T-helper 1 cell (primary cell): ENCODE results near the gene LGALS16.
"Not testable (repeated sequence)": the region's sequence is repeated elsewhere in the genome, so short reads cannot be mapped to it uniquely, and the experiment has no call there.

Source experiments
- DNase-seq, 5 donors: peaks; one replicate each; pipeline ENCODE4 v3.0.0-alpha.2; 2012 to 2020

The LGALS16 gene

DNA sequence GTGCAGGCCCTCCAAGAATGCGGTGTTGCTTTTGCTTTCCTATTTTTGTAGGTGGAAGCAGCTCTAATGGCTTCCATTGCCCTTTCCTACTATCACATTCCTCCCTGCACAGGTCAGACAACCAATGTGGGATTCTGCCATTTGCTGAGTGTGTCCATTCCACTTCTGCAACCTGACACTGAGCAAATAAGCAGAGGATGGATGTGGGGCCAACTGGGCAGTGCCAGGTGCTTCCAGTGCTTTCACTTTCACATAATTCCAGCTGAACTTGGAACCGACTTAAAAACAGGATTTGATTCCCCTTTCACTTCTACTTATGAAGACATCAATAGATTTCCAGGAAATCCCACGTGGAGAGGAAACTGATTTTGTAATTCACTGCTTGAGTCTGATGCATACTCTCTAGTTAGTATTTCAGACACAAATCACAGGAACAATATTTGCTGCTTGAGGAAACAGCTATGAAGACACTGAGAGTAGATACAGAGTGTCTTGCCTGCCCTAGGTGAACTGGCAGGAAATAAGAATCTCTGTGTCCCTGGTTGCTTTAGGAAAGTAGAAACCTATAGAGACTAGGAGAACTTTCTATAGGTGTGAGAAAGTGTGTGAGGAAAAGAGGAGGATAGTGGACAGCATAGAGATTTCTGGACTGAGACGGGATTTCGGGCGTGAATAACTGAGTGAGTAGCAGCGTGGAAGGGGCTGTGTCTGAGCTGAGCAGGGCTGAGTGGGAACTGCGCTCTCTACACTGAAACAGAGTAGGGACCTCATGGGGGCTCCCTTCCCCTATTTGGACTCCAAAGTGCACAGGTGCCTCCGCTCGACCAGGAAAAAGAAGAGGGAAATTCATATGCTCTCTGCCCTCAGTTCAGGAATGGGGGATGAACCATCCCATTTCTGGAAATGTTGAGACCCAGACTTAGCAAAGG is 22.5 kb downstream of the LGALS16 start:
- DNase-seq = peak in 1 of 5 donors; percentile 43

DNA sequence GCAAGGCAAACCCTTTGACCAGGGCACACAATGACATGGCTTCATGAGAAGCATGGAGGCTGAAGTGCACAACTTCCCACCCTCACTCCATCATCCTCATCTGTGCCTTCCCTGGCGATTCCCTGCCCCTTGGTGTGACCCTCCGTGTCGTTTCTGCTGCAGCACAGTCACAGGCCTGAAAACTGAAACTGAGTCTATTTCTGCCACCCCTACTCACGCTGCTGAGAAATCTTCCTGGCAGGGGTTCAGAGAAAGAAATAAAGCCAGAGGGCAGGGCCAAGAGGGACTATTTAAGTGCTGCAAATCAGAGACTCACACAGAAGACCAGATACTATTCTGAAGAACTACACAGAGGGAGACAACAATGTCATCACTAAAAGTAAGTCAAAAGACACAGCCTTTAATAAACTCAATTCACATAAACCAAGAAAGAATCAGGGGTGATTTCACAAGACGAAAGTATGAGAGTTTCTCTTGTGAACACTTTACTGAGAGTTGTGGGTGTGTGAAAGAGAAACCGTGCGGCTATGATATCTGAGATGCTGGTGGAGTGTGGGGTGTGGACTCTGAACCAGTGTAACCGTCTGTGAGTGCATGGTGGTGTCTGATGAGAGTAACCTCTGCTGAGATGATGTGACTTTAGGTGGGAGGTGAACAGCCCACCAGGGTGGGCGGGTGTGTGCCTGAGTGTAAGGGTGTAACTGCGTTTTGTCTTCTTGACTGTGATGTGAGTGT is 23.5 kb downstream of the LGALS16 start:
- DNase-seq = peak in 1 of 5 donors; percentile 76

DNA sequence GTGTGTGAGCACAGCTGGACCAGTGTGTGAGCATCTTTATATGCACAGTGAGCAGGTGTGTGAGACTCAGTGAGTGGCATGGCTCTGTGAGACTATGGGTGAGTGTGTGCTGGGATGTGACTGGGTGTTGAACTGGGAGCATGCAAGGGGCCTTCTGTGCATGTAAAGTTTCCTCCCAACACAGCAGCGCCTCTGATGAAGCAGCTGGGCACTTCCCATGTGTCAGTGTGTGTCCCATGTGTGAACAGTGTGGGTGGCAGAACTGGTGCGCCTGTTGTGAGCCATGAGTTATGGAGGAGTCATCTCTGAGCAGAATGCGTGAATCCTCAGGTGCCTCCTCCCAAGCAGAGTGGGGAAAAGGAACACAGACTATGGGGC is 24.1 kb downstream of the LGALS16 start:
- DNase-seq = no peak

DNA sequence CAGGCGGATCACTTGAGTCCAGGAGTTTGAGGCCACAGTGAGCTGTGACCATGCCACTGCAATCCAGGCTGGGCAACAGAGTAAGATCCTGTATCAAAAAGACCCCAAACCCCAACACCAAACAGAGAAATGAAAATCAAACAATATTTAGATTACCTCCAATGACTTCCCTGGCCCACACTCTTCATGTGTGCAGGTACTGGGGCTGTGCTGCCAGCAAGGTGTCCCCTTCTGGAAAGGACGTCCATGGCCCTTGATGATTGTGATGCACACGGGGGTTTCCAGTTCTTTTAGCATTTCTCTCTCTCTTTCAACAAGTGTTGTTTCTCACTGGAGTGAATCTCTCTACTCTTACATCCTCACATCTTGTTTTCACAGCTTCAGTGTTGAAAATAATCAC is 24.9 kb downstream of the LGALS16 start:
- no peak for DNase-seq

DNA sequence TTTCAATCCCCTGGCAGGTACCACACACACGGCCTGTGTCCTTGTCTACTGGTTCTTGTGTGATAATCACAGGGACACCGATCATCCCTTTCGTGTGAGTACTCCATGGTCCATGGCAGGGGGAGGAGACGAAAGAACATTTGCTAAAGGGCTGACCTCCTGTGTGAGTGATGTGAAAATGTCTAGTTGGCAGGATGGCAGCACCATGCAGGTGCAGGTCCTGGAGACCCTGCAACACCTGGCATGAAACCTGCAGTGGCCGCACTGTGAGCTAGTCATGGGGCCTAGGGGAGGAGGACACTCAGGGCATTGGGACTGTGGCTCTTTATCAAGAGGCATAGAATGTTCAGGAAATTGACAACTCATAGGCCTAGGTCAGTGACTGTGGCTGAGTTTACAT is 25.7 kb downstream of the LGALS16 start:
- no peak for DNase-seq

DNA sequence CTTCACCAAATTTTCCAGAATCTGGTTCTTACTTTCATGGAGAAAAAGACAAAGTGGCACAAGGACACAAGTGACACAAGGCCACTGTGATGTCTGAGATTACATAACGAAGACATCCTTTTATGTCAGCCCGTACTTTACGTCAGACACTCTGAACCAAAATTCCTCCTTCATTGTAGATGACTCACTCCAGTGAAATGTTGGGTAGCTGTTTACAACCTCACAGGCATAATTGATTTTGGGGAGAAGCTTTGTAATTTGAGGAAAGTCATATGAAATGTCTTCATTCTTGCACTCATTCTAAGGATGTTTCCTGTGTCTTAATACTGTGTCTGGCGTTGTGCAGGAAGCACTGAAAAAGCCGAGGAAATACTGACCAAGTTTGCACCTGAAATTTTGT is 28.6 kb downstream of the LGALS16 start:
- no peak for DNase-seq

DNA sequence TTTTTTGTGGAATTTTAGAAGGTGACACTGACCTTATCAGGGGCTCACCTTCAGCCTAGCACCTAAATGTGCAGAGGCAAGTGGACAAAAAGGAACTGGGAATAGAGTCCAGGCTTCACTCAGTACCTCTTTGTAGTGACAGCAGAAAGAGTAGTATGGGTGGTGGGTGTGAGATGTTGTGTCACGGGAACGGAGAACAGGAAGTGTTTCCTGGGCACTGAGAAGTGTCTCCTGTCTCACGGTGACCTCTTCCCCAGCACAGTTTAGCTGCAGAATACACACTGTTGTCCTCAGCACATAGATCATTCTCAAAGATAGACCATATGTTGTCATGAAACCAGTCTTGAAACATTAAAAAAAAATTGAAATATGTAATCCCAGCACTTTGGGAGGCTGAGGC is 31.0 kb downstream of the LGALS16 start:
- DNase-seq = no peak

DNA sequence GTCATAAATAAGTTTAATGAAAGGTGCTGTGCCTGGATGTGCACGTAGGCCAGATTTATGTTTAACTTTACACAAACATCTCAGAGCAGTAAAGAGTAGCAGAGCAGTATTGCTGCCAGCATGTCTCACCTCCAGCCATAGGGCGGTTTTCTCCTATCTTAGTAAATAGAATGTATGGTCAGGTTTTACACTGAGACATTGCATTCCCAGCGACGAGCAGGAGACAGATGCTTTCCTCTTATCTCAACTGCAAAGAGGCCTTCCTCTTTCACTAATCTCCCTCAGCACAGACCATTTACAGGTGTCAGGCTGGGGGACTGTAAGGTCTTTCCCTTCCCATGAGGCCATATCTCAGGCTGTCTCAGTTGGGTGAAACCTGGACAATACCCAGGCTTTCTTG is 32.9 kb downstream of the LGALS16 start:
- DNase-seq = not testable (repeated sequence)

DNA sequence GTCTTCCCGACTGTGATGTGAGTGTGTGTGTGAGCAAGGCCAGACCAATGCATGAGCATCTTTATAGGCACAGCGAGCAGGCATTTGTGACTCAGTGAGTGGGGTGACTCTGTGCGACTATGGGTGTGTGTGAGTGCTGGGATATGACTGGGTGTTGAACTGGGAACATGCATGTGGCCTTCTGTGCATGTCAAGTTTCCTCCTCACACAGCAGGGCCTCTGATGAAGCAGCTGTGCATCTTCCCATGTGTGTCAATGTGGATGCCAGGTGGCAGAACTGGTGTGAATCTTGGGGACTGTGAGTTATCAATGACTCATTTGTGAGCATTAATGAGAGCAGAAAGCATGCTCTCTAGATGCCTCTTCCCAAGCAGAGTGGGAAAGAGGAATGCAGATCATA is 36.5 kb downstream of the LGALS16 start:
- no peak for DNase-seq

DNA sequence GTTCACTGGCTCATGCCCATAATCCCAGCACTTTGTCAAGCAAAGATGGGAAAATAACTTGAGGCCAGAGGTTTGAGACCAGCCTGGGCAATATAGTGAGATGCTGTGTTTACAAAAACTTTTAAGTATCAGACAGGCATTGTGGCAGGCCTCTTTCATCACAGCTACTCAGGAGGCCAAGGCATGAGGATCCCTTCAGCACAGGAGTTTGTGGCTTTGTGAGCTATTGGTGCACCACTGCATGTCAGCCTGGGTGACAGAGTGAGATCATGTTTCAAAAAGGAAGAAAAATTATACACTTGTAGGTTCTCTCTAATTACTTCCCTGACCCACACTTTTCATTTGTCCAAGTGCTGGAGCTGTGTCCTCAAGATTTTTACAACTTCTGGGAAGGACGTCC is 37.1 kb downstream of the LGALS16 start:
- DNase-seq = no peak

DNA sequence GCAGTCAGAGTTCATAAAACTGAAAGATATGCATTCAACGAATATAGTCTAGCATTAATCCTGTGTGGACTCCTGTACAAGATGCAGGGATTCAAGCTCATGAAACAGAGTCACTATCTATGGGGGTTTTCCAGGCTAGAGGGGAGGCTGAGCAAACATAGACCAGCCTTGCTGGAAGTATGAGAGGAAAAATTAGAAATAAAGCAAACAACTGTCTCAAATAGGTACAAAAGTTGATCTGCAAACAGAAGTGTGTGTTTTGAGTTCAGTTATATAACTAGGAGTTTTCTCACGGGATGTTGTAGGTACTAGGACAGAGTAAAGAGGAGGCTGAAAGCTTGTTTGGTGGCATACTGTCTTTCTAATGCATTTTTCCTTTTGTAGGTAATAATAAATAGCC is 40.0 kb downstream of the LGALS16 start:
- no peak for DNase-seq

DNA sequence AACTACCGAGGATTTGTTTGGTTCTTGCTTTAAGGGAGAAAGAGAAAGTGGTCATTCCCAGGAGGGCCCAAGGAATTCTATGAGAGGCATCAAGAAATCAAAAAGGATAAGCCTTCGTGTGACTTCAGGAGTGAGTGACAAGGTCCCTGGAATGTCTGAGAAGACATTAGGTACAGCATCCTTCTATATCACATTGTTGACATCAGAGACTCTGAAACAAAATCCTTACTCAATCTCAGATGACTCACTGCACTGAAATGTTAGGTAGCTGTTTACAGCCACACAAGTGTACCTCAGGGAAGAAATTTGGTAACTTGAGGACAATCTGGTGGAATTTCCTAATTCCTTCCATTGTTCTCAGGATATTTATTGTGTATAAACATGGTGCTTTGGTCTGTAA is 40.7 kb downstream of the LGALS16 start:
- DNase-seq = no peak

DNA sequence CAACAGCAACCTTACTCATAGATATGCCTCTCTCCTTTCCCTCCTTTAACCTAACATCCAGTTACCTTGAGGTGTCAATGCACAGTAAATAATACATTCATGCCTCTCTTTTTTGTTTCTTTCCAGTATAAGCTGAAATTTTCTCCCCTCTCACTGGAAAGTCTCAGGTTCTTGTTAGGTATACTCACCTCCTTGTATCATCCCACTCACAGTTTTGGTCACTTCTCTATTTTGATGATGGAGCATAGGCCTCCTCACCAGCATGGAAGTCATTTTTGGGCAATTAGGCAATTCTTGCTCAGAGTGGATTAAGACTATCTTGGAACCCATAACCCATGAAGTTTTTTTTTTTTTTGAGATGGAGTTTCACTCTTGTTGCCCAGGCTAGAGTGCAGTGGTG is 42.8 kb downstream of the LGALS16 start:
- DNase-seq = no peak

DNA sequence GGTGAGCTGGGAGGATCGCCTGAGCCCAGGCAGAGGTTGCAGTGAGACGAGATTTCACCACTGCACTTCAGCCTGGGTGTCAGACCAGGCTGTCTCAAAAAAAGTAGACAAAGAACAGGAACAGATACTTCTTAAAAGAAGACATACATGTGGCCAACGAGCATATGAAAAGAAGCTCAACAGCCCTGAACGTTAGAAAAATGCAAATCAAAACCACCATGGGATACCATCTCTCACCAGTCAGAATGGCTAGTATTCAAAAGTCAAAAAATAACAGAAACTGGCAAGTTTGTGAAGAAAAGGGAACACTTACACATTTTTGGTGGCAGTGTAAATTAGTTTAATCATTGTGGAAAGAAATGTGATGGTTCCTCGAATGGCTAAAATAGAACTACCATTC is 45.6 kb downstream of the LGALS16 start:
- DNase-seq = no peak

DNA sequence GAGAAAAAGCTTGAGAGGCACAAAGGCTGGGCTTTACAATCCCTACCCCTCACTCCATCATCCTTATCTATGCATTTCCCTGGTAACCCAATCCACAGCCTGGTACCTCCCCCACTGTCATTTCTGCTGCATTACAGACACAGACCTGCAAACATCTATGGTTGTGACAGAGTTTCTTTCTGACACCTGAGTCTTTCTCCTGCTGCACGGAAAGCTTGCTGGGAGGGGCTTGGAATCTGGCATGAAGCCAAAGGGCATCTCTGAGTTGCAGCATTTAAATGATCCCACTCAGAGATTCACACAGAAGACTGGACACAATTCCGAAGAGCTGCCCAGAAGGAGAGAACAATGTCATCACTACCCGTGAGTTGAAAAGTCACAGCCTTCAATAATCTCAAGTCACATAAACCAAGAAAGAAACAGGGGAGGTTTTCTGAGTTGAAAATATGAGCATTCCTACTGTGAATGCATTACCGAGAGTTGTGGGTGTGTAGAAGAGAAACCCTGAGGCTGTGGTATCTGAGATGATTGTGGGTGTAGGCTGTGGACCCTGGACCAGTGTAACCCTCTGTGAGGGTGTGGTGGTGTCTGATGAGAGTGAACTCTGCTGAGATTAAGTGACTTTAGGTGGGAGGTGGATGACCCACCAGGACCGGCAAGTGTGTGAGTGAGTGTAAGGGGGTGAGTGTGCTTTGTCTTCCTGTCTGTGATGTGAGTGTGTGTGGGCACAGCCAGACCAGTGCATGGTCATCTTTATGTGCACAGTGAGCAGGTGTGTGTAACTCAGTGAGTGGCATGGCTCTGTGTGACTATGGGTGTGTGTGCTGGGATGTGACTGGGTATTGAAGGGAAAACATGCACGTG is 48.7 kb downstream of the LGALS16 start, which contains the start of gene LGALS14:
TSS of gene LGALS14 (plus strand) at position 301 of the 864 bp plus-strand sequence. CDS start at position 349, 48 bp downstream.
- DNase-seq = peak in 1 of 5 donors; percentile 12

DNA sequence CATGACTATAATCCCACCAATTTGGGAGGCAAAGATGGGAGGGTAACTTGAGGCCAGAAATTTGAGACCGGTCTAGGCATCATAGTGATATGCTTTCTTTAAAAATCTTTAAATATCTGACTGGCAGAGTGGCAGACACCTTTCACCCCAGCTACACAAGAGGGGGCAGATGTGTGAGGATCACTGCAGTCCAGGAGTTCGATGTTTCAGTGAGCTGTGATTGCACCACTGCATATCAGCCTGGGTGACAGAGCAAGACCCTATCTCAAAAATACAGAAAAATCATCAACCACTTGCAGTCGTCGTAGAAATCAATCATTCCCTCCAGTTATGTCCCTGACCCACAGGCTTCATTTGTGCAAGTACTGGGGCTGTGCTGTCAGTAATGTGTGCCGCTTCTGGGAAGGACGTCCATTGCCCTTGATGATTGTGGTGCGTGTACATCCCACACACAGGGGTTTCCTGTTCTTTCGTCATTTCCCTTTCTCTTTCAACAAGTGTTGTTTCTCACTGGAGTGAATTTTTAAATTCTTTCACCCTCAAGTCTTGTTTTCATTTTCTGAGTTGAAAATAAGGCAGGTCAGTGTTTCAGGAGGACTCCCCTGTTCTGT is 50.0 kb downstream of the LGALS16 start:
- peak in 1 of 5 donors; percentile 74 for DNase-seq

DNA sequence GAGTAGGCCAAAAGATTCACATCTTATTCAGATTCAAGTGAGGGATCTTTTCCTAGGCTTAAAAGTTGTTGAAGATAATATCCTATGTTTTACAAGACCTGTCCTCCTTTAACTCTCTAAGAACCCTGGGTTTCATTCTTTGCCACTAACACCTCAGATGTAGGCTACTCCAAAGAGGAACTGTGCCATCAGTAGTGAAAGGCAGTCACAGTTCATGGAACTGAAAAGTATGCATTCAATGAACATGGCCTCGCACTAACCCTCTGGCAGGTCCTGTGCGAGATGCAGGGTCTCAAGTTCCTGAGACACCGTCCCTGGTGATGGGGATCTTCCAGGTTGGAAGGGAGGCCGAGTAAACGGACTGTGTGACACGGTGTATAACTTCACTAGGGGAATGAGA is 52.9 kb downstream of the LGALS16 start:
- DNase-seq = no peak

DNA sequence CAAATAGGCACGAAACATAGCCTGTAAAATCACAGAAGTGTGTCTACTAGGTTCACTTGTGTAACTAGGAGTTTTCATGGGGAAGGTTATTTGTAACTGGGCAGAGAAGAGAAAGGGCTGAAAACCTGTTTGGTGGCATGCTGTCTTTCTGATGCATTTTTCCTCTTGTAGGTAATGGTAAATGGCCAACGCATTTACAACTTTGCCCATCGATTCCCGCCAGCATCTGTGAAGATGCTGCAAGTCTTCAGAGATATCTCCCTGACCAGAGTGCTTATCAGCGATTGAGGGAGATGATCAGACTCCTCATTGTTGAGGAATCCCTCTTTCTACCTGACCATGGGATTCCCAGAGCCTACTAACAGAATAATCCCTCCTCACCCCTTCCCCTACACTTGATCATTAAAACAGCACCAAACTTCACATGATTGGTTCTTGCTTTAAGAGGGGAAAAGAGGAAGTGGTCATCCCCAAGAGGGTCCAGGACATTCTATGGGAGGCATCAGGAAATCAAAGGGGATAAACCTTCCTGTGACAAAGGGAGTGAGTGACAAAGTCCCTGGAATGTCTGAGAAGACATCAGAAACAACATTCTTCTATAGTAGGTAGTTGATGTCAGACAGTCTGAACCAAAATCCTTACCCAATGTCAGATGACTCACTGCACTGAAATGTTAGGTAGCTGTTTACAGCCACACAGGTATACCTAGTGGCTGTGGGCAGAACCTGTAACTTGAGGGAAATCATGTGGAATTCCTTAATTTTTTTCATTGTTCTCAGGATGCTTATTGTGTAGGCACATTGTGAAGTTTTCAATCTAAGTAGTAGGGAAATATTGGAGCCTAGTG is 53.5 kb downstream of the LGALS16 start:
- no peak for DNase-seq
